ENCODE data around the gene AGXT. TPM values are rescaled to one million over a fixed set of nuclear protein-coding genes. Genes with fewer than 3 reads are reported as not detected.

Gene AGXT
- total and polyA plus RNA-seq, 12 donors: 0.09 TPM; not detected in 11

DNA sequence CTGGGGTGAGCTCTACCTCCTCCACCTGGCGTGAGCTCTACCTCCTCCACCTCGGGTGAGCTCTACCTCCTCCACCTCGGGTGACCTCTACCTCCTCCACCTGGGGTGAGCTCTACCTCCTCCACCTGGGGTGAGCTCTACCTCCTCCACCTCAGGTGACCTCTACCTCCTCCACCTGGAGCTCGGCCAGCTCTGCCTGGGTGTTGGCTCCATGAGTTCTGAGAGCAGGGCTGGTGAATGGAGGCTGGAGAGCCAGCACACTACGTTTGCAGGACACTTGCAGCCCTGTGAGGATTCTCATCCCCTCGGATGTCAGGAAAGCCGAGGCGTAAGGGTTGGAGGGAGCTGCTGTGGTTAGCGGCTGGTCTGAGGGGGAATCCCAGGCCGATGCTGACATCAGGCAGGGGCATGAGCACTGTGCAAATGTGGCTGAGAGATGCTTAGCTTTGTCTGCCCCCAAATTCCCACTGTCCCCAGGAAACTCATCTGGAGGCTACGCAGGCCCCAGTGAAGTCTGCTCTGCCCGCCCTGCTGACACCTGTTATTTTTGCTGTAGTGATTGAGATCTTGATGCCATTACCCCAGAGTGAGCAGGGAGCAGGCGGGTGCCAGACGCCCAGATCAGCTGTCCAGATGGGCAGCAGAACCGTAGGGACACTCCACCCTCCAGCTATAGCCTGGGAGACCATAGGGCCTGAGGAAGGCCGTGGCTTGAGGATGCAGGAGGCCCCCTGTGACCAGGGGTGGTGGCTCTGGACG is 40.8 kb downstream of the AGXT start:
- WGBS, 2 donors: 70 to 75% methylated on average over 17 of the region's 17 CpGs
- TF ChIP-seq, protein P1, sequence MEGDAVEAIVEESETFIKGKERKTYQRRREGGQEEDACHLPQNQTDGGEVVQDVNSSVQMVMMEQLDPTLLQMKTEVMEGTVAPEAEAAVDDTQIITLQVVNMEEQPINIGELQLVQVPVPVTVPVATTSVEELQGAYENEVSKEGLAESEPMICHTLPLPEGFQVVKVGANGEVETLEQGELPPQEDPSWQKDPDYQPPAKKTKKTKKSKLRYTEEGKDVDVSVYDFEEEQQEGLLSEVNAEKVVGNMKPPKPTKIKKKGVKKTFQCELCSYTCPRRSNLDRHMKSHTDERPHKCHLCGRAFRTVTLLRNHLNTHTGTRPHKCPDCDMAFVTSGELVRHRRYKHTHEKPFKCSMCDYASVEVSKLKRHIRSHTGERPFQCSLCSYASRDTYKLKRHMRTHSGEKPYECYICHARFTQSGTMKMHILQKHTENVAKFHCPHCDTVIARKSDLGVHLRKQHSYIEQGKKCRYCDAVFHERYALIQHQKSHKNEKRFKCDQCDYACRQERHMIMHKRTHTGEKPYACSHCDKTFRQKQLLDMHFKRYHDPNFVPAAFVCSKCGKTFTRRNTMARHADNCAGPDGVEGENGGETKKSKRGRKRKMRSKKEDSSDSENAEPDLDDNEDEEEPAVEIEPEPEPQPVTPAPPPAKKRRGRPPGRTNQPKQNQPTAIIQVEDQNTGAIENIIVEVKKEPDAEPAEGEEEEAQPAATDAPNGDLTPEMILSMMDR (IDR thresholded peaks at IDR 0.05): no peak
- no peak for DNase-seq
- intact Hi-C loops (cut with DNase I): no loop called here
- Histone ChIP-seq H3K4me1 (peaks cover 8 to 26% (median 15%) of the 10 kb centered on the region in 9 donors), H3K27me3 (peaks cover 0 to 34% (median under 1%) of the 10 kb centered on the region in 7 donors), H3K27ac (no peak overlapping the region), H3K9me3 (no peaks in the 10 kb centered on the region), H3K4me3 (no peak overlapping the region), H3K36me3 (no peaks in the 10 kb centered on the region)
- no peak for ATAC-seq

DNA sequence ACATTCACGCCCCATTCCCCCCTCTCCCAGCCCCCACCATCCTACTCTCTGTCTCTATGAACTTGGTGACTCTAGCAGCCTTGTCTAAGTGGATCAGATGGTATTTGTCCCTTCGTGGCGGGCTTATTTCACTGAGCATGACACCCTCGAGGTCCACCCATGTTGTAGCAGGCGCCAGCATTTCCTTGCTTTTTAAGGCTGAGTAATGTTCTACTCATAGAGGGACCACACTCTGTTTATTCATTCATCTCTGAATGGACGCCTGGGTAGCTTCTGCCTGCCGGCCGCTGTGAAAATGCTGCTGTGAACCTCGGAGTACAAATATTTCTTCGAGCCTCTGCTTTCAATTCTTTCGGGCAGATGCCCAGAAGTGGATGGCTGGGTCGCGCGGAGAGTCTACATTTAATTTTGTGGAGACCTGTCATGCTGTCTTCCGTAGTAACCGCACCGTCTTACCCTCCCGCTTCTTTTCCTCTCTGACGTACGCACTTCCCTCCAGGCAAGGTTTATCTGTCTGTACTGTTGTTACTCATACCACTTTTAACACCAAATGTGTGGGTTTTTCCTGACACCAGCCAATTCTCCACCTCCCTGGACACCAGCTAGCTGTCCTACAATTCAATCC is 43.1 kb downstream of the AGXT start:
- Histone ChIP-seq H3K36me3 (no peaks in the 10 kb centered on the region), H3K9me3 (no peaks in the 10 kb centered on the region), H3K4me1 (peaks cover 18 to 39% (median 30%) of the 10 kb centered on the region in 9 donors), H3K27me3 (peaks cover 0 to 54% (median 20%) of the 10 kb centered on the region in 7 donors), H3K27ac (peak overlapping the region in 1 of 10 donors; percentile 62), H3K4me3 (no peak overlapping the region)
- intact Hi-C loops (cut with DNase I): loop anchor here in 4 of 10 donors (5.0 to 10.0 kb wide), 5 partner anchors 76 to 636 kb away; partner anchors contain the start of genes MTERF4 (in 1 of the 4) and SNED1 (in 1 of the 4)
- TF ChIP-seq, protein P1 (IDR thresholded peaks at IDR 0.05): no peak
- WGBS, 2 donors: 73 to 75% methylated on average over 20 of the region's 20 CpGs
- ATAC-seq: no peak
- DNase-seq: no peak

DNA sequence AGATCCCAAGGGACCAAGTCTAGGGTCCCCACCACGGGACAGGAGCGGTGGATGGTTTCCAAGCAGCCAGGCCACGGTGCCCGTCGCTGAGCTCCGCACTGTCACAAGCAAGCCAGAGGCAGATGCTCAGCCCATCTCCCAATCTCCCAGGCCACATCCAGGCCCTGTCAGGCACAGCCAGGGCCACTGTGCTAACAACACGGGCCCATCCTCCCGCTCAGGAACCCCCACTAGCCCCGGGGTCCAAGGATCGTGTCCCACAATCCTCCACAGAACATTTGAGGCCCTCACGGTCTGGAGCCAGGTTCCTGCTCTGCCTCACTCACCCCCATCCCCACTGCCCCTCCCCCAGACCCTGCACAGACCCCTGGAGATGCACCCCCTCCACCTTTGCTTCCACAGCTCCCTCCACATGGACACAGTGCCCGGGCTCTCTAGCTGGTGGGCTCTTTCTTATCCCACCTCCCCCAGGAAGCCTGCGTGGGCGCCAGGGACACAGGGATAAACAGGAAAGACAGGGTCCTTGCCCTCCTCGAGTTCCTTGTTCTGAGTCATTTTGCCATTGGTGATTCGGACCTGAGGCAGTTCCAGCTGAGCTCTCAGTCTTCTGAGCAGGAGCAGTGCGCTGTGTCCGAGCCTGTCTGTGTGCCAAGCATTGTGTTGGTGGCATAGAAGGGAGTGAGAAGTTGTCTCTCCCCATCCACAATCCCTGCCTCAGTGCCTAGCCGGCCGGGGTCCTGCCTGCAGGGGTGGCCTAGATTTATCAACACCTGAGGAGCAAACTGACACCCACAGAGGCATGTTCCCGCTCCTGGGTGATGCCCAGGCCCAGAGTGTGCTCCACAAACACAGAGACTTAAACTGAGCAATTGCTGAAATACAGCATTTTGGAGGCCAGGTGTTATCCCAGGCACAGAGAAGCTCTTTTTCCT is 44.5 kb downstream of the AGXT start:
- TF ChIP-seq, protein P1 (IDR thresholded peaks at IDR 0.05): no peak
- Histone ChIP-seq H3K9me3 (no peaks in the 10 kb centered on the region), H3K36me3 (no peaks in the 10 kb centered on the region), H3K27me3 (peaks cover 0 to 53% (median 24%) of the 10 kb centered on the region in 7 donors), H3K4me3 (no peak overlapping the region), H3K27ac (peak overlapping the region in 8 of 10 donors; percentile 19 to 76 (median 48)), H3K4me1 (peaks cover 20 to 44% (median 34%) of the 10 kb centered on the region in 9 donors)
- 76 to 79% methylated on average over 21 of the region's 21 CpGs for WGBS, 2 donors
- DNase-seq: no peak
- intact Hi-C loops (cut with DNase I): loop anchor here in 4 of 10 donors (5.0 to 10.0 kb wide), 5 partner anchors 74 to 634 kb away; partner anchors contain the start of genes MTERF4 (in 1 of the 4) and SNED1 (in 1 of the 4)
- ATAC-seq: no peak
